Keratinocyte (primary cell): ENCODE results near the gene FFAR2. TPM values are rescaled to one million over a fixed set of nuclear protein-coding genes. Genes with fewer than 3 reads are reported as not detected.

ENCODE experiments used
- DNase-seq: peaks from one replicate; pipeline ENCODE4 v3.0.0-alpha.2; 2011; ENCODE audit warnings: low read depth, missing footprints, low spot score
- FAIRE-seq: peaks from 2 replicates; lab custom pipeline; 2011; peaks lifted over from hg19 to GRCh38; lab: Jason Lieb, UNC
- H2AFZ ChIP-seq: 2 replicates; pipeline ENCODE4 v1.6.0; 2012; ENCODE audit warnings: low read length, control low read depth, inconsistent platforms; ENCODE audit not compliant: control insufficient read depth
- H3K27ac ChIP-seq: 2 replicates; pipeline ENCODE4 v1.5.1; 2011; ENCODE audit warnings: low read length; ENCODE audit not compliant: control insufficient read depth, insufficient read depth
- H3K27me3 ChIP-seq: 3 replicates; pipeline ENCODE4 v1.6.0; 2011; ENCODE audit warnings: low read length; ENCODE audit not compliant: control insufficient read depth, insufficient read depth; ENCODE audit errors: extremely low read depth
- H3K36me3 ChIP-seq, 2 experiments: 2 replicates in 1 of 2; 3 replicates in 1 of 2; pipeline ENCODE4 v1.5.1; 2011; ENCODE audit warnings: low read length in 2 of 2, mild to moderate bottlenecking in 1 of 2; ENCODE audit not compliant: control insufficient read depth in 2 of 2, insufficient read depth in 2 of 2; ENCODE audit errors: extremely low read depth in 1 of 2
- H3K4me1 ChIP-seq: 3 replicates; pipeline ENCODE4 v1.5.1; 2011; ENCODE audit warnings: low read length; ENCODE audit not compliant: control insufficient read depth, insufficient read depth; ENCODE audit errors: extremely low read depth
- H3K4me2 ChIP-seq: 3 replicates; pipeline ENCODE4 v1.6.0; 2011; ENCODE audit warnings: low read depth, low read length; ENCODE audit not compliant: control insufficient read depth, insufficient read depth; ENCODE audit errors: extremely low read depth
- H3K4me3 ChIP-seq, 3 experiments: fragments of 200-600 bp in 1 of 3; sonication (generic) in 1 of 3; 2 replicates in 2 of 3; 3 replicates in 1 of 3; pipeline ENCODE4 v1.5.1; 2011 to 2016; ENCODE audit warnings: low read length in 3 of 3, mild to moderate bottlenecking in 3 of 3, control low read depth in 2 of 3, inconsistent platforms in 1 of 3, low read depth in 1 of 3, mixed read lengths in 1 of 3, mixed run types in 1 of 3, moderate library complexity in 1 of 3; ENCODE audit not compliant: control insufficient read depth in 2 of 3, insufficient read depth in 2 of 3; ENCODE audit errors: extremely low read depth in 1 of 3
- H3K79me2 ChIP-seq: 2 replicates; pipeline ENCODE4 v1.6.0; 2012; ENCODE audit warnings: low read length; ENCODE audit not compliant: control insufficient read depth, insufficient read depth
- H3K9ac ChIP-seq: 3 replicates; pipeline ENCODE4 v1.6.0; 2011; ENCODE audit warnings: low read length; ENCODE audit not compliant: control insufficient read depth, insufficient read depth; ENCODE audit errors: extremely low read depth
- H3K9me1 ChIP-seq: 3 replicates; pipeline ENCODE4 v1.6.0; 2011; ENCODE audit warnings: low read length; ENCODE audit not compliant: control insufficient read depth, insufficient read depth; ENCODE audit errors: extremely low read depth
- H3K9me3 ChIP-seq: 2 replicates; pipeline ENCODE4 v1.5.1; 2012; ENCODE audit warnings: low read depth, low read length; ENCODE audit not compliant: control insufficient read depth
- H4K20me1 ChIP-seq: 3 replicates; pipeline ENCODE4 v1.6.0; 2011; ENCODE audit warnings: low read length; ENCODE audit not compliant: control insufficient read depth, insufficient read depth; ENCODE audit errors: extremely low read depth
- EZH2 ChIP-seq: IDR thresholded peaks from one replicate; pipeline ENCODE4 v1.6.1; 2012; ENCODE audit warnings: inconsistent platforms, mild to moderate bottlenecking, low read length, moderate library complexity
- dilution Hi-C: fragments of 300-500 bp; cut with MboI; formaldehyde crosslinking; loops from one replicate; pipeline ENCODE4 v1.7.0; 2020; ENCODE audit warnings: low sequenced_read_pairs; ENCODE audit not compliant: extremely low pct_ligation_motif_present
- polyA plus RNA-seq, 5 experiments: library from polyadenylated mRNA; depleted of rRNA in 3 of 5; stranded (reverse) in 3 of 5; stranded (forward) in 1 of 5; unstranded in 1 of 5; fragments of >200 nt; gene quantifications; 1 replicate in 1 of 5; 2 replicates in 3 of 5; 3 replicates in 1 of 5; pipeline versions ENCODE4 v1.2.1 to v1.2.3, GENCODE V29; 2011 to 2012; ENCODE audit warnings: missing spikeins in 2 of 5, low read depth in 1 of 5, low replicate concordance in 1 of 5
- TF ChIP-seq, protein P1 (sequence below), 3 experiments: IDR thresholded peaks in 1 of 3; conservative IDR thresholded peaks in 1 of 3; optimal IDR thresholded peaks in 1 of 3; 2 replicates in 2 of 3; 3 replicates in 1 of 3; pipeline versions ENCODE3 to v1.5.1; 2011; ENCODE audit warnings: low read length in 3 of 3, mild to moderate bottlenecking in 3 of 3, moderate library complexity in 2 of 3, control low read depth in 1 of 3, inconsistent platforms in 1 of 3; ENCODE audit not compliant: insufficient read depth in 2 of 3; ENCODE audit errors: extremely low read depth in 1 of 3

Gene FFAR2
- polyA plus RNA-seq, 1 donor (not counting 4 experiments of a cell fraction or from before 2014, with no cell fraction given), result not detected

DNA sequence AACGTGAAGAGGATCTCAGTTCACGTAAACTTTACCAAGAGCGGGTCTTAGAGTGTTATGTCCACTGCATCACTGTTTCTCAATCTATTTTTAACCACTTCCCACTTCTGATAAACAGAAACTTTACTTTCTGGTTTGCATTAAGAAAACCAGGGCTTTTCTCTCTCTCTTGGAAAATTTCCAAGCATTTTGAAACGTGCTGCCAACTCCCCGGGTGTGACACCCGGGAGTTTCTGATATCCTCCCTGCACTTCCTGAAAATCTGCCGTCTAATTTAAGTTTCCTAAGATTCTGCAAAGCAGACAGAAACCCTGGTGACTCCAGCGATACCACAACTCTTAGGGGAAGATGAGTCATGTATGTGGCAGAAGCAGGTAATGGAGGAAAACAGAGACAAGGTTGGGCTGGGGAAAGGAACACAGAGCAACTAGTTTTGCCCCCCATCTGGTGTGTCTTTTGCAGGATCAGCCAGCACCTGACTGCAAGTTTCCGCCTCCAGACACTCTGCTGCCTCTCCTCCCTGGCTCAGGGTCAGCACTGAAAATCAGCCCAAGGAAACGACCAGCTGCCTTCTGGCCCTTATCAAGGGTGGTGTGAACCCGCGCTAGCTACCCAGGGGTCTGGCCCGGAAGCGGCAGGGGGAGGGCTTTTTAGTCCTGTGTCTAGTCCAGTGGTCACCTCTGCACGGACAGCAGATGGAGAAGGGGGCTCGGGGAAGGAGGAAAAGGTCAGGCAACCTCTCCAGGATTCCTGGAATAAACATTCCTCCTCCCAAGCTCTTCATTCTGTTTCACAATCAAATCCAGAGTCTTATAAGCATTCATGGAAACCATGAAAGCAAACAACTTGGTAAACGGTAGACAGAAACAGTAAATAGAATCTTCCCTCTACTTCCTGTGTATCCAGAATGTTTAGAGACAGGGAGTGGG lies 11.3 kb upstream of the FFAR2 start:
- Histone ChIP-seq H3K4me3 (no peak overlapping the region), H3K9ac (no peak overlapping the region), H3K27me3 (peaks cover 6% of the 10 kb centered on the region), H3K9me3 (no peaks in the 10 kb centered on the region), H3K27ac (no peak overlapping the region), H4K20me1 (no peaks in the 10 kb centered on the region), H3K9me1 (no peaks in the 10 kb centered on the region), H3K4me1 (peaks cover 8% of the 10 kb centered on the region), H3K36me3 (no peaks in the 10 kb centered on the region), H2AFZ (no peak overlapping the region), H3K4me2 (peak overlapping the region; percentile 47), H3K79me2 (no peaks in the 10 kb centered on the region)
- FAIRE-seq (peak; percentile 85), DNase-seq (no peak)
- dilution Hi-C loops, result no loop called here
- no peak for TF ChIP-seq EZH2
- TF ChIP-seq, protein P1, sequence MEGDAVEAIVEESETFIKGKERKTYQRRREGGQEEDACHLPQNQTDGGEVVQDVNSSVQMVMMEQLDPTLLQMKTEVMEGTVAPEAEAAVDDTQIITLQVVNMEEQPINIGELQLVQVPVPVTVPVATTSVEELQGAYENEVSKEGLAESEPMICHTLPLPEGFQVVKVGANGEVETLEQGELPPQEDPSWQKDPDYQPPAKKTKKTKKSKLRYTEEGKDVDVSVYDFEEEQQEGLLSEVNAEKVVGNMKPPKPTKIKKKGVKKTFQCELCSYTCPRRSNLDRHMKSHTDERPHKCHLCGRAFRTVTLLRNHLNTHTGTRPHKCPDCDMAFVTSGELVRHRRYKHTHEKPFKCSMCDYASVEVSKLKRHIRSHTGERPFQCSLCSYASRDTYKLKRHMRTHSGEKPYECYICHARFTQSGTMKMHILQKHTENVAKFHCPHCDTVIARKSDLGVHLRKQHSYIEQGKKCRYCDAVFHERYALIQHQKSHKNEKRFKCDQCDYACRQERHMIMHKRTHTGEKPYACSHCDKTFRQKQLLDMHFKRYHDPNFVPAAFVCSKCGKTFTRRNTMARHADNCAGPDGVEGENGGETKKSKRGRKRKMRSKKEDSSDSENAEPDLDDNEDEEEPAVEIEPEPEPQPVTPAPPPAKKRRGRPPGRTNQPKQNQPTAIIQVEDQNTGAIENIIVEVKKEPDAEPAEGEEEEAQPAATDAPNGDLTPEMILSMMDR (optimal IDR thresholded peaks at IDR 0.05 in 1 of 3, IDR thresholded peaks at IDR 0.05 in 1 of 3, conservative IDR thresholded peaks at IDR 0.05 in 1 of 3; ENCODE audit: extremely low read depth in 1 of 3, insufficient read depth in 2 of 3, low read length in 3 of 3), result no peak

DNA sequence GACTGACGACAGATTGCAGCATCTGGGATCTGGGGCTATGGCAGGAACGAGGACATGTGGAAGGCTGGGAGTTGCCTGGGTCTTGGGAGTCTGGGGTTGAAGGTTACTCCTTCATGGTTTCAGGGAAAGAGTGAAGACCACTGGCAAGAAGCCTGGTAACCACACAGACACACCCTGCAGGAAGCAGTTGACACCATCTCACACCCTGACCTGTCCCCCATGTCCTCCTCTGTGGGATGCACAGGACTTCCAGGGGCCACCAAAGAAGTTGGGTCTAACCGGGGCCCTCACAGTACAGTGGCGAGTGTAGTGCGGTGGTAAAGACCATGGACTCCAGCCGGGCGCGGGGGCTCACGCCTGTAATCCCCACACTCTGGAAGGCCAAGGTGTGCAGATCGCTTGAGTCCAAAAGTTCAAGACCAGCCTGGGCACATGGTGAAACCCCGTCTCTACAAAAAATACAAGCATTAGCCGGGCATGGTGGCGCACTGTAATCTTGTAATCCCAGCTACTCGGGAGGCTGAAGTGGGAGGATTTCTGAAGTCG lies 10.6 kb upstream of the FFAR2 start:
- no peak overlapping the region for H3K4me2 ChIP-seq
- H3K9me3 ChIP-seq, result no peaks in the 10 kb centered on the region
- no peaks in the 10 kb centered on the region for H3K9me1 ChIP-seq
- H3K79me2 ChIP-seq, result no peaks in the 10 kb centered on the region
- H3K27ac ChIP-seq, result no peak overlapping the region
- no peak overlapping the region for H3K4me3 ChIP-seq
- no peak overlapping the region for H2AFZ ChIP-seq
- H4K20me1 ChIP-seq, result no peaks in the 10 kb centered on the region
- DNase-seq (no peak), FAIRE-seq (no peak)
- H3K9ac ChIP-seq, result no peak overlapping the region
- no peak for TF ChIP-seq EZH2
- TF ChIP-seq, protein P1 (optimal IDR thresholded peaks at IDR 0.05 in 1 of 3, IDR thresholded peaks at IDR 0.05 in 1 of 3, conservative IDR thresholded peaks at IDR 0.05 in 1 of 3; ENCODE audit: extremely low read depth in 1 of 3, insufficient read depth in 2 of 3, low read length in 3 of 3), result no peak
- H3K36me3 ChIP-seq, result no peaks in the 10 kb centered on the region
- peaks cover 6% of the 10 kb centered on the region for H3K27me3 ChIP-seq
- H3K4me1 ChIP-seq, result peaks cover 8% of the 10 kb centered on the region
- dilution Hi-C loops, result no loop called here
